ENCODE results near the gene MAGOHB.
"Not testable (repeated sequence)": the region's sequence is repeated elsewhere in the genome, so short reads cannot be mapped to it uniquely, and the experiment has no call there.

Gene MAGOHB

DNA sequence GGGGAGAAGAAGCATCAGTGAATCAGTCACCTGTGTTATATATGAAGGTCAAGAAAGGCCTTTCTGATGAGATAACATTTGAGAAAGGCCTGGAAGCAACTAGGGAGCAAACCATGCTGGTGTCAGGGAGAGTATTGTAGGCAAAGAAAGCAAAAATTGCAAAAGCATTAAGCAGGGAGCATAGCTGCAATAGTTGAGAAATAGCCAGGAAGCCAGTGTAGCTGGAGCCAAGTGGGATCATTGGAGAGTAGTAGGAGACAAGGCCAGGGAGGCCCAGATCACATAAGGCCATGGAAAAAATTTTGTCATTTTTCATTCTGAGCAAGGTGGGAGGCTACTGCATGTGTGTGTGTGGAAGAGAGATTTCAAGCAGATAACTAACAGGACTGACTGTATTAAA is 18.8 kb upstream of the MAGOHB start:
- H3K4me3 ChIP-seq (ENCODE audit: low read length) = no peak overlapping the region
- no peaks in the 10 kb centered on the region for H3K36me3 ChIP-seq (ENCODE audit: insufficient read depth, low read length)
- H3K27me3 ChIP-seq (ENCODE audit: insufficient read depth, low read length) = peaks cover 4% of the 10 kb centered on the region
- H3K9me3 ChIP-seq (ENCODE audit: low read length) = no peaks in the 10 kb centered on the region
- H3K4me1 ChIP-seq (ENCODE audit: insufficient read depth, low read length) = no peaks in the 10 kb centered on the region
- H2AFZ ChIP-seq (ENCODE audit: low read depth, low read length) = no peak overlapping the region

DNA sequence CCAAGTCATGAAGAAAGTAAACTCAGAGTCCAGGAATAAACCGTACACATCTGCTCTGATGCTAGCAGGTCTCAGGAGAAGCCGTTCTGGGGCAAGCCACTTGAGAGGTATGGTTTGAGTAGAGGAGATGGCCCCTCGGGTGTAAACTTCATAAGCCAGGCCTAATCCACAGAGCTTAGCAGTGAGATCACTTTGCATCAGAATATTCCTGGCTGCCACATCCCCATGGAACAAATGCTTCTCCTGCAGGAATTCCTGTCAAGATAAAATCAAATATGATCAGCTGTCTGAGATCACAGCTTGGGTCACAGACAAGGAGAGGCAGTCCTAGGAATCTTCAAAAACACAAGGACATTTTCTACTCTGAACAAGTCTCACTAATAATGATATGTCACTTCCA is 11.2 kb upstream of the MAGOHB start:
- Histone ChIP-seq H3K4me3 (ENCODE audit: low read length) (no peak overlapping the region), H3K9me3 (ENCODE audit: low read length) (no peaks in the 10 kb centered on the region), H2AFZ (ENCODE audit: low read depth, low read length) (no peak overlapping the region), H3K27me3 (ENCODE audit: insufficient read depth, low read length) (peaks cover 11% of the 10 kb centered on the region), H3K36me3 (ENCODE audit: insufficient read depth, low read length) (no peaks in the 10 kb centered on the region), H3K4me1 (ENCODE audit: insufficient read depth, low read length) (no peaks in the 10 kb centered on the region)

- Histone ChIP-seq H3K27me3 (ENCODE audit: insufficient read depth, low read length) (peaks cover 12% of the 10 kb centered on the region), H3K4me3 (ENCODE audit: low read length) (no peak overlapping the region), H3K4me1 (ENCODE audit: insufficient read depth, low read length) (no peaks in the 10 kb centered on the region), H3K36me3 (ENCODE audit: insufficient read depth, low read length) (no peaks in the 10 kb centered on the region), H2AFZ (ENCODE audit: low read depth, low read length) (no peak overlapping the region), H3K9me3 (ENCODE audit: low read length) (no peaks in the 10 kb centered on the region)
Measured at GRCh38 chr12:10623131-10623530, 9.7 kb upstream of the MAGOHB start.

DNA sequence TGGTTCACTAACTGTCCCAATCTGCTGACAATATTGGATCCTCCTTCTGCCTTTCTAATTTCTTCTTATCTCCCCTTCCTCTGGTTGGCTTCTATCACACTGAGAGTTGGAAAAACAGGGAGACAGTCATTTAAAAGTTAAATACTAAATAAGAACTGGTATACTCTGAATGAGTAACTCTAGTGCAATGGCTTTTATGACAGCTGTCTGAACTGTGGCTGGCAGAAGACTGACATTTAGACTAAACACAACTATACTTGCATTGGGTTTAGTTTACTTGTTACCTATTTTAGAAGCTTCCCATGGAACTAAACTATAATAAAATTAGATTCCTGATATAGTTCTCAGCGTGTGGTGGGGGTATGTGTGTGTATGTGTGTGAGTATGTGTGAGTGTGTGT is 7.9 kb upstream of the MAGOHB start:
- H3K9me3 ChIP-seq (ENCODE audit: low read length) = no peaks in the 10 kb centered on the region
- H3K4me3 ChIP-seq (ENCODE audit: low read length) = no peak overlapping the region
- H3K36me3 ChIP-seq (ENCODE audit: insufficient read depth, low read length) = no peaks in the 10 kb centered on the region
- no peak overlapping the region for H2AFZ ChIP-seq (ENCODE audit: low read depth, low read length)
- H3K27me3 ChIP-seq (ENCODE audit: insufficient read depth, low read length) = peaks cover 12% of the 10 kb centered on the region
- H3K4me1 ChIP-seq (ENCODE audit: insufficient read depth, low read length) = no peaks in the 10 kb centered on the region

DNA sequence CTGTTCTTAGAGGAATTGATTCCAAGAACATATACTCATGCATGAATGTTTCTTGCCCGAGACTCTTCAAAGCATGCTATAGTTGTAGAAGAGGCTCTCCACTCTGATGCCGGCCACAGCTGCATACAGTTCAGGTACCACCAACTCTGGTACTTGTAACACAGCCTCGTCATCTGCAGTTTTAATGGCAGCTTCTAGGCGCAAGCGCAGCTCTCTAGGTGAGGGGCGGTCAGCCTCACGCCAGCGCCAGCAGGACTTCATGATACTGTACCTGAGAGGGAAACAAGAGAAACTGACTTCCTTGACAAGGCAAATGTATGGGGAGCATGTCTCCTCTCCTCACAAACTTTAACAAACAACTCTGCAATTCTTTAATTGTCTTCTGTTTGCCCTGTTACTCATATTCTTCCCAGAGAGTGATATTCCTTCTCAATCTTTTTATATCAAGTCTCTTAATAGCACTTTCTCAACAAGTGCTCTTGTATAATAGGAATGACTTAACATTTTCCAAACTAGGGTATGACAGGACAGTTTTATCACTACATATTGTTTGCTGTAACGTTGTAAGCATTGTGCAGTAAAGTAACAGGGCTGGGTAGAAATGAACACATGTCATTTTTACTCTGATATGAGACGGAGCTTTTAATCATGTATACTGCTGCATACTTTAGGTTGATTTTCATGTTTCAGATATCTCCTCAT is 6.8 kb upstream of the MAGOHB start:
- Histone ChIP-seq H3K27me3 (ENCODE audit: insufficient read depth, low read length) (peaks cover 12% of the 10 kb centered on the region), H2AFZ (ENCODE audit: low read depth, low read length) (no peak overlapping the region), H3K9me3 (ENCODE audit: low read length) (no peaks in the 10 kb centered on the region), H3K4me1 (ENCODE audit: insufficient read depth, low read length) (no peaks in the 10 kb centered on the region), H3K4me3 (ENCODE audit: low read length) (no peak overlapping the region), H3K36me3 (ENCODE audit: insufficient read depth, low read length) (no peaks in the 10 kb centered on the region)

- Histone ChIP-seq H3K9me3 (ENCODE audit: low read length) (no peaks in the 10 kb centered on the region), H3K36me3 (ENCODE audit: insufficient read depth, low read length) (no peaks in the 10 kb centered on the region), H3K27me3 (ENCODE audit: insufficient read depth, low read length) (peaks cover 12% of the 10 kb centered on the region), H2AFZ (ENCODE audit: low read depth, low read length) (no peak overlapping the region), H3K4me3 (ENCODE audit: low read length) (no peak overlapping the region), H3K4me1 (ENCODE audit: insufficient read depth, low read length) (no peaks in the 10 kb centered on the region)
Measured at GRCh38 chr12:10618338-10618987, 5.1 kb upstream of the MAGOHB start.

DNA sequence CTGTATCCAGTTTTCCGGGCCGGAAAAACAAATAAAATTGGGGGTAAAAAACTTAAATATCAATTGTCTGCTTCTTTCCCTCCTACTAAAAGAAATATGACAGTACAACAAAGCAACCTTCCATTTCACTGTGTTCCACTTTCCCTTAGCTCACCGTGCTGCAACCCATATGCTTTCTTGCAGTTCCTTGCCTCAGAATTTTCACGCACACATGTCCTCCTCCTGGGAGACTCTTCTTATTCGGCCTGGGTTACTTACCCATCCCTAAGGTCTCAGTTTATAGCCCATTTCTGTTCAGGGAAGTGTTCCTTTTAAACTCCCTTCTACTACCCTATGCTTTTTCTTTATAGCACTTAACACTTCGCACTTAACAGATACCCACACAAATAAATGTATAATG is 4.5 kb upstream of the MAGOHB start:
- no peaks in the 10 kb centered on the region for H3K4me1 ChIP-seq (ENCODE audit: insufficient read depth, low read length)
- no peaks in the 10 kb centered on the region for H3K9me3 ChIP-seq (ENCODE audit: low read length)
- no peak overlapping the region for H2AFZ ChIP-seq (ENCODE audit: low read depth, low read length)
- no peaks in the 10 kb centered on the region for H3K36me3 ChIP-seq (ENCODE audit: insufficient read depth, low read length)
- no peak overlapping the region for H3K4me3 ChIP-seq (ENCODE audit: low read length)
- peaks cover 12% of the 10 kb centered on the region for H3K27me3 ChIP-seq (ENCODE audit: insufficient read depth, low read length)

GRCh38 chr12:10615532-10615931 is 2.1 kb upstream of the MAGOHB start:
- Histone ChIP-seq H3K9me3 (ENCODE audit: low read length) (no peaks in the 10 kb centered on the region), H3K36me3 (ENCODE audit: insufficient read depth, low read length) (peaks cover 5% of the 10 kb centered on the region), H3K4me1 (ENCODE audit: insufficient read depth, low read length) (peaks cover 10% of the 10 kb centered on the region), H3K27me3 (ENCODE audit: insufficient read depth, low read length) (peaks cover 8% of the 10 kb centered on the region), H3K4me3 (ENCODE audit: low read length) (no peak overlapping the region), H2AFZ (ENCODE audit: low read depth, low read length) (no peak overlapping the region)

DNA sequence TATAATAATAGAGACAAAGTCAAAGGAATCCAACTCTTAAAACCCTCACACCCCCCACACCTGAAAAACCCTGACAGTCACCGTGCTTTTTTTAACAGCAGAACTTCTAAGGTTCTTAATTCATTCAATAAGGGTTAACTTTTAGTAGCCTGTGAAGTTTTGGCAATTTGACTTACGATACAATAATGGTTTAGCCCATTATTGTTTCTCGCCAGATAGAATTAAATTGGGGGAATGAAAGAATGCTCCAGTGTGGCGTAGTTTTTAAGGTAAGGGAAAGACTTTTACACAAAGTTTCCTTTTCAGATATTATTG is 604 bp upstream of the MAGOHB start:
- Histone ChIP-seq H2AFZ (ENCODE audit: low read depth, low read length) (peak overlapping the region; percentile 96), H3K9me3 (ENCODE audit: low read length) (no peaks in the 10 kb centered on the region), H3K27me3 (ENCODE audit: insufficient read depth, low read length) (no peaks in the 10 kb centered on the region), H3K4me3 (ENCODE audit: low read length) (peak overlapping the region; percentile 92), H3K4me1 (ENCODE audit: insufficient read depth, low read length) (peaks cover 10% of the 10 kb centered on the region), H3K36me3 (ENCODE audit: insufficient read depth, low read length) (peaks cover 18% of the 10 kb centered on the region)

DNA sequence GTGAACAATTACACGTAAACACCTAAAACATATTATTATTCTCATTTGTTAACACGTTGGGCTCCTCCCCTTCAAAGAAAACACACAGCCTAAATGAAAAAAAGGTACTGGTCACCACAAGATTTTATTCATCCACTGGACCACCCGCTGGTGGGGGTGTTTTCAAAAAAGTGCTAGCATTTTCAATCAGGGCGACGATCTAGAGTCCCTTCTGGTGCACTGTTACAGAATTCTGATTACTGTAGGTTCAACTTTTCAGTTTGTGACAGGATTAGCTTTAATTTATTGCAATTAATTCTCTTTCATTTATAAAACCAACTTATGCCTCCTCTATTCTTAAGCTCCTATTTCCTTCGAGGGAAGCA is 443 bp downstream of the MAGOHB start:
- Histone ChIP-seq H3K36me3 (ENCODE audit: insufficient read depth, low read length) (peaks cover 28% of the 10 kb centered on the region), H3K4me1 (ENCODE audit: insufficient read depth, low read length) (peaks cover 10% of the 10 kb centered on the region), H3K9me3 (ENCODE audit: low read length) (no peaks in the 10 kb centered on the region), H3K27me3 (ENCODE audit: insufficient read depth, low read length) (no peaks in the 10 kb centered on the region), H3K4me3 (ENCODE audit: low read length) (peak overlapping the region; percentile 92), H2AFZ (ENCODE audit: low read depth, low read length) (peak overlapping the region; percentile 96)

DNA sequence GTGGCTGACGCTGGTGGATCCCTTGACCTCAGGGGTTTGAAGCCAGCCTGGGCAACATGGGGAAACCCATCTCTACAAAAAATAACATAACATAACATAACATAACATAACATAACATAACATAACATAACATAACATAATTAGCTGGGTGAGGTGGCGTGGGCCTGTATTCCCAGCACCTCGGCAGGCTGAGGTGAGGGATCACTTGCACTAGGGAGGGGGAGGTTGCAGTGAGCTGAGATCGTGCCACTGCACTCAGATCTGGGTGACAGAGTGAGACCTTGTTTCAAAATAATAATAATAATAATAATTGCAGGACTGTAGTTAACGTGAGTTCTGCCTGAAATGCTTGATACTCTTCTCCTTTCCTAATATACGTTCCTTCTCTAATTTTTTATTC is 1.3 kb downstream of the MAGOHB start:
- Histone ChIP-seq H3K27me3 (ENCODE audit: insufficient read depth, low read length) (no peaks in the 10 kb centered on the region), H3K4me1 (ENCODE audit: insufficient read depth, low read length) (peaks cover 10% of the 10 kb centered on the region), H3K9me3 (ENCODE audit: low read length) (no peaks in the 10 kb centered on the region), H2AFZ (ENCODE audit: low read depth, low read length) (no peak overlapping the region), H3K36me3 (ENCODE audit: insufficient read depth, low read length) (peaks cover 36% of the 10 kb centered on the region), H3K4me3 (ENCODE audit: low read length) (peak overlapping the region; percentile 92)

DNA sequence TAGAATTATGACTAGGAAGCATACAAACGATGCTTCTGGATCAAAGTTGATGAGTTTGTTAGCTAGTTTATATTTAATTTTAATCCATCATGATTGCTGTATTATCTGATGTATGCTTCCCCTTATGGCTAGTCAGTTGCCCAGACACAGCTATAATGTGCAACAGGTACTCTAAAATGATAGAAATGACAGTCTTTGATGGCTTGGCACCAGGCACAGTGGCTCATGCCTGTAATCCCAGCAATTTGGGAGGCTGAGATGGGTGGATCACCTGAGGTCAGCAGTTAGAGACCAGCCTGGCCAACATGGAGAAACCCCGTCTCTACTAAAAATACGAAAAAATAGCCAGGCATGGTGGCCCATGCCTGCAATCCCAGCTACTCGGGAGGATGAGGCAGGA is 2.2 kb downstream of the MAGOHB start:
- H2AFZ ChIP-seq (ENCODE audit: low read depth, low read length); H3K27me3 ChIP-seq (ENCODE audit: insufficient read depth, low read length); H3K9me3 ChIP-seq (ENCODE audit: low read length); H3K4me3 ChIP-seq (ENCODE audit: low read length); H3K4me1 ChIP-seq (ENCODE audit: insufficient read depth, low read length): not testable (repeated sequence)
- H3K36me3 ChIP-seq (ENCODE audit: insufficient read depth, low read length) = peaks cover 41% of the 10 kb centered on the region

DNA sequence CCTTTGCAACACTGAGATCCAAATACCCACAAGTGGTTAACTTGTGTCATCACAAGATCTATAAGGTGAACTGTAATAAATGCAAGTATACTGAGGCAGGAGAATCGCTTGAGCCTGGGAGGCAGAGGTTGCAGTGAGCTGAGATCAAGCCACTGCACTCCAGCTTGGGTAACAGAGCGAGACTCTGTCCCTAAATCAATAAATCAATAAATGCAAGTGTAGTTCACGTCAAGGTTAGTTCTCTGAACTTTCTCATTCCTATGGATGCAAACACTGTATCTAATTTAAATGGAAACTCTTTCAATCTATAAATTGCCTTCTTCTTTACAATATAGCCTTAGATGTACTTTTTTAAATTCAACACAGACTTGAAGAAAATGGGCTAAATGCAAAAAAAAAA is 3.2 kb downstream of the MAGOHB start:
- Histone ChIP-seq H3K4me3 (ENCODE audit: low read length) (no peak overlapping the region), H3K27me3 (ENCODE audit: insufficient read depth, low read length) (no peaks in the 10 kb centered on the region), H3K9me3 (ENCODE audit: low read length) (no peaks in the 10 kb centered on the region), H2AFZ (ENCODE audit: low read depth, low read length) (no peak overlapping the region), H3K4me1 (ENCODE audit: insufficient read depth, low read length) (peaks cover 10% of the 10 kb centered on the region), H3K36me3 (ENCODE audit: insufficient read depth, low read length) (peaks cover 51% of the 10 kb centered on the region)

GRCh38 chr12:10607885-10608458 is 5.4 kb downstream of the MAGOHB start:
- no peak overlapping the region for H3K4me3 ChIP-seq (ENCODE audit: low read length)
- H3K27me3 ChIP-seq (ENCODE audit: insufficient read depth, low read length) = no peaks in the 10 kb centered on the region
- H2AFZ ChIP-seq (ENCODE audit: low read depth, low read length) = no peak overlapping the region
- H3K9me3 ChIP-seq (ENCODE audit: low read length) = no peaks in the 10 kb centered on the region
- H3K4me1 ChIP-seq (ENCODE audit: insufficient read depth, low read length) = peaks cover 10% of the 10 kb centered on the region
- H3K36me3 ChIP-seq (ENCODE audit: insufficient read depth, low read length) = peaks cover 61% of the 10 kb centered on the region
